H1 (cell line): ENCODE results near the gene WDR41. TPM values are rescaled to one million over a fixed set of nuclear protein-coding genes. Genes with fewer than 3 reads are reported as not detected.

Source experiments
- BCL11A ChIP-seq, 2 experiments: IDR thresholded peaks; one replicate each; pipeline ENCODE4 v1.6.1; 2011; ENCODE audit warnings: low read depth in 2 of 2, low read length in 2 of 2, mild to moderate bottlenecking in 2 of 2
- NANOG ChIP-seq: IDR thresholded peaks from 2 replicates; pipeline ENCODE4 v1.6.1; 2011; ENCODE audit warnings: low read length, low read depth, mild to moderate bottlenecking, inconsistent platforms; ENCODE audit not compliant: insufficient read depth, poor library complexity, severe bottlenecking
- POLR2A ChIP-seq, 2 experiments: IDR thresholded peaks; 1 replicate in 1 of 2; 2 replicates in 1 of 2; pipeline ENCODE4 v1.6.1; 2011; ENCODE audit warnings: low read depth in 2 of 2, low read length in 2 of 2, mild to moderate bottlenecking in 2 of 2; ENCODE audit errors: control extremely low read depth in 1 of 2
- polyA plus RNA-seq, 7 experiments: library from polyadenylated mRNA; depleted of rRNA in 3 of 7; stranded (reverse) in 5 of 7; unstranded in 2 of 7; fragments of >200 nt in 5 of 7; fragments of 200-250 nt in 2 of 7; gene quantifications; 1 replicate in 5 of 7; 2 replicates in 1 of 7; 4 replicates in 1 of 7; pipeline versions ENCODE4 v1.2.1 to v1.2.3, GENCODE V29; 2011 to 2013; ENCODE audit warnings: missing spikeins in 2 of 7, mixed read lengths in 2 of 7
- total RNA-seq: library from RNA; stranded (reverse); fragmentation: NEBNext Ultra II Directional; extraction: Animal tissue kit (Norgen Biotek cat#: 25700); gene quantifications from 2 replicates; pipeline ENCODE4 v1.2.1, GENCODE V29; 2021
- TF ChIP-seq, protein P1 (sequence below): fragments of 300-600 bp; sonication (generic); IDR thresholded peaks from 2 replicates; pipeline ENCODE4 v1.7.1; 2012; ENCODE audit warnings: low read length, moderate library complexity, mild to moderate bottlenecking, inconsistent platforms; ENCODE audit not compliant: insufficient replicate concordance

Gene WDR41
- total and polyA plus RNA-seq, 2 of the 8 experiments (the other 6 are each of a cell fraction or from before 2014, with no cell fraction given): 16.4 to 44.9 TPM

DNA sequence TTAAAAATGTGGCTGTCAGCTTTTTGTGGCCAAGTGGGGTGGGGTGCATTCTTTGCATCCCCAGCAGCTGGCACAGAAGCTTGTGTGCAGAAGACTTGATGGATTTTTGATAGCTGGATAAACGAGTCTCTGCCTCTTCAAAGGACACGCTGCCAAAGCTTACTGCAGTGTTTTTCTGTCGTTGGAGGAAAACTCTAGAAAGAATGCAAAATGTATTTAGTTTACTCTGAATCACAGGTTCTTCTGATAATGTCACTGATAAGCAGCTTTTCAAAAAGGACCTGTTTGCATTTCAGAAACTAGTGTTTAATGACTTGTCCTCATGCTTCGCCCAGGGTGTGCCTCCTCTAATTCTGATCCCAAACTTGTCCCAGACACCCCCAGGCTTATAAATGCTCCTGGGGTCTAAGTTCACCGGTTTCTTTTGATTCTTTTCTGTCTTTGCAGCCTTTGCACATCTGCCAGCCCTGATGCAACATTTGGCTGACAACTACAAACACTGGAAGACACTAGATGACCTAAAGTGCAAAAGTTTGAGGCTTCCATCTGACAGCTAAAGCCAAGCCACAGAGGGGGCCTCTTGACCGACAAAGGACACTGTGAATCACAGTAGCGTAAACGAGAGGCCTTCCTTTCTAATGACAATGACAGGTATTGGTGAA is 66.0 kb downstream of the WDR41 start (continued):
- TF ChIP-seq, protein P1, sequence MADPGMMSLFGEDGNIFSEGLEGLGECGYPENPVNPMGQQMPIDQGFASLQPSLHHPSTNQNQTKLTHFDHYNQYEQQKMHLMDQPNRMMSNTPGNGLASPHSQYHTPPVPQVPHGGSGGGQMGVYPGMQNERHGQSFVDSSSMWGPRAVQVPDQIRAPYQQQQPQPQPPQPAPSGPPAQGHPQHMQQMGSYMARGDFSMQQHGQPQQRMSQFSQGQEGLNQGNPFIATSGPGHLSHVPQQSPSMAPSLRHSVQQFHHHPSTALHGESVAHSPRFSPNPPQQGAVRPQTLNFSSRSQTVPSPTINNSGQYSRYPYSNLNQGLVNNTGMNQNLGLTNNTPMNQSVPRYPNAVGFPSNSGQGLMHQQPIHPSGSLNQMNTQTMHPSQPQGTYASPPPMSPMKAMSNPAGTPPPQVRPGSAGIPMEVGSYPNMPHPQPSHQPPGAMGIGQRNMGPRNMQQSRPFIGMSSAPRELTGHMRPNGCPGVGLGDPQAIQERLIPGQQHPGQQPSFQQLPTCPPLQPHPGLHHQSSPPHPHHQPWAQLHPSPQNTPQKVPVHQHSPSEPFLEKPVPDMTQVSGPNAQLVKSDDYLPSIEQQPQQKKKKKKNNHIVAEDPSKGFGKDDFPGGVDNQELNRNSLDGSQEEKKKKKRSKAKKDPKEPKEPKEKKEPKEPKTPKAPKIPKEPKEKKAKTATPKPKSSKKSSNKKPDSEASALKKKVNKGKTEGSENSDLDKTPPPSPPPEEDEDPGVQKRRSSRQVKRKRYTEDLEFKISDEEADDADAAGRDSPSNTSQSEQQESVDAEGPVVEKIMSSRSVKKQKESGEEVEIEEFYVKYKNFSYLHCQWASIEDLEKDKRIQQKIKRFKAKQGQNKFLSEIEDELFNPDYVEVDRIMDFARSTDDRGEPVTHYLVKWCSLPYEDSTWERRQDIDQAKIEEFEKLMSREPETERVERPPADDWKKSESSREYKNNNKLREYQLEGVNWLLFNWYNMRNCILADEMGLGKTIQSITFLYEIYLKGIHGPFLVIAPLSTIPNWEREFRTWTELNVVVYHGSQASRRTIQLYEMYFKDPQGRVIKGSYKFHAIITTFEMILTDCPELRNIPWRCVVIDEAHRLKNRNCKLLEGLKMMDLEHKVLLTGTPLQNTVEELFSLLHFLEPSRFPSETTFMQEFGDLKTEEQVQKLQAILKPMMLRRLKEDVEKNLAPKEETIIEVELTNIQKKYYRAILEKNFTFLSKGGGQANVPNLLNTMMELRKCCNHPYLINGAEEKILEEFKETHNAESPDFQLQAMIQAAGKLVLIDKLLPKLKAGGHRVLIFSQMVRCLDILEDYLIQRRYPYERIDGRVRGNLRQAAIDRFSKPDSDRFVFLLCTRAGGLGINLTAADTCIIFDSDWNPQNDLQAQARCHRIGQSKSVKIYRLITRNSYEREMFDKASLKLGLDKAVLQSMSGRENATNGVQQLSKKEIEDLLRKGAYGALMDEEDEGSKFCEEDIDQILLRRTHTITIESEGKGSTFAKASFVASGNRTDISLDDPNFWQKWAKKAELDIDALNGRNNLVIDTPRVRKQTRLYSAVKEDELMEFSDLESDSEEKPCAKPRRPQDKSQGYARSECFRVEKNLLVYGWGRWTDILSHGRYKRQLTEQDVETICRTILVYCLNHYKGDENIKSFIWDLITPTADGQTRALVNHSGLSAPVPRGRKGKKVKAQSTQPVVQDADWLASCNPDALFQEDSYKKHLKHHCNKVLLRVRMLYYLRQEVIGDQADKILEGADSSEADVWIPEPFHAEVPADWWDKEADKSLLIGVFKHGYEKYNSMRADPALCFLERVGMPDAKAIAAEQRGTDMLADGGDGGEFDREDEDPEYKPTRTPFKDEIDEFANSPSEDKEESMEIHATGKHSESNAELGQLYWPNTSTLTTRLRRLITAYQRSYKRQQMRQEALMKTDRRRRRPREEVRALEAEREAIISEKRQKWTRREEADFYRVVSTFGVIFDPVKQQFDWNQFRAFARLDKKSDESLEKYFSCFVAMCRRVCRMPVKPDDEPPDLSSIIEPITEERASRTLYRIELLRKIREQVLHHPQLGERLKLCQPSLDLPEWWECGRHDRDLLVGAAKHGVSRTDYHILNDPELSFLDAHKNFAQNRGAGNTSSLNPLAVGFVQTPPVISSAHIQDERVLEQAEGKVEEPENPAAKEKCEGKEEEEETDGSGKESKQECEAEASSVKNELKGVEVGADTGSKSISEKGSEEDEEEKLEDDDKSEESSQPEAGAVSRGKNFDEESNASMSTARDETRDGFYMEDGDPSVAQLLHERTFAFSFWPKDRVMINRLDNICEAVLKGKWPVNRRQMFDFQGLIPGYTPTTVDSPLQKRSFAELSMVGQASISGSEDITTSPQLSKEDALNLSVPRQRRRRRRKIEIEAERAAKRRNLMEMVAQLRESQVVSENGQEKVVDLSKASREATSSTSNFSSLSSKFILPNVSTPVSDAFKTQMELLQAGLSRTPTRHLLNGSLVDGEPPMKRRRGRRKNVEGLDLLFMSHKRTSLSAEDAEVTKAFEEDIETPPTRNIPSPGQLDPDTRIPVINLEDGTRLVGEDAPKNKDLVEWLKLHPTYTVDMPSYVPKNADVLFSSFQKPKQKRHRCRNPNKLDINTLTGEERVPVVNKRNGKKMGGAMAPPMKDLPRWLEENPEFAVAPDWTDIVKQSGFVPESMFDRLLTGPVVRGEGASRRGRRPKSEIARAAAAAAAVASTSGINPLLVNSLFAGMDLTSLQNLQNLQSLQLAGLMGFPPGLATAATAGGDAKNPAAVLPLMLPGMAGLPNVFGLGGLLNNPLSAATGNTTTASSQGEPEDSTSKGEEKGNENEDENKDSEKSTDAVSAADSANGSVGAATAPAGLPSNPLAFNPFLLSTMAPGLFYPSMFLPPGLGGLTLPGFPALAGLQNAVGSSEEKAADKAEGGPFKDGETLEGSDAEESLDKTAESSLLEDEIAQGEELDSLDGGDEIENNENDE: no peak
- TF ChIP-seq NANOG: no peak
- TF ChIP-seq BCL11A (IDR thresholded peaks at IDR 0.05; ENCODE audit: low read depth in 2 of 2, low read length in 2 of 2): no peak
- TF ChIP-seq POLR2A (IDR thresholded peaks at IDR 0.05; ENCODE audit: control extremely low read depth in 1 of 2, low read depth in 2 of 2, low read length in 2 of 2): no peak
